Ureter (tissue), 1 donor: Measurements from ENCODE around the gene ALKBH7. TPM values are rescaled to one million over a fixed set of nuclear protein-coding genes. Genes with fewer than 3 reads are reported as not detected.
"Not testable (repeated sequence)": the region's sequence is repeated elsewhere in the genome, so short reads cannot be mapped to it uniquely, and the experiment has no call there.

Experiments used
- DNase-seq: peaks from one replicate; pipeline ENCODE4 v3.0.0-alpha.2; 2020; ENCODE audit warnings: low spot score
- total RNA-seq: library from RNA; stranded (reverse); gene quantifications from one replicate; pipeline ENCODE4 v1.2.4, GENCODE V29; 2023
- donor health status: DM: yes; HTN: yes; CAD: no.

ALKBH7 gene
- total RNA-seq = 60.7 TPM

- DNase-seq = peak; percentile 99
These were observed at the start of gene ALKBH7 for GRCh38 chr19:6372594-6373095. TSS of gene ALKBH7 (plus strand) at chr19:6372794. CDS start at chr19:6372821, 27 bp downstream.

- DNase-seq = no peak
These were observed 47.8 kb upstream of the ALKBH7 start for GRCh38 chr19:6324757-6325156.

GRCh38 chr19:6325614-6326013 lies 47.0 kb upstream of the ALKBH7 start:
- no peak for DNase-seq

- DNase-seq = no peak
These were observed 45.8 kb upstream of the ALKBH7 start for GRCh38 chr19:6326815-6327214.

- DNase-seq = peak; percentile 48
These were observed 39.2 kb upstream of the ALKBH7 start, which contains the start of gene ACER1 for GRCh38 chr19:6333439-6333838. TSS of gene ACER1 (minus strand) at chr19:6333612. CDS start at chr19:6333551, 61 bp downstream.

- no peak for DNase-seq
These were observed 37.9 kb upstream of the ALKBH7 start for GRCh38 chr19:6334490-6335285.

GRCh38 chr19:6340493-6341201 lies 31.9 kb upstream of the ALKBH7 start:
- no peak for DNase-seq

GRCh38 chr19:6343462-6343861 lies 29.1 kb upstream of the ALKBH7 start:
- no peak for DNase-seq

- not testable (repeated sequence) for DNase-seq
These were observed 23.3 kb upstream of the ALKBH7 start for GRCh38 chr19:6349271-6349670.

GRCh38 chr19:6350688-6351087 lies 21.9 kb upstream of the ALKBH7 start:
- no peak for DNase-seq

- no peak for DNase-seq
These were observed 20.0 kb upstream of the ALKBH7 start for GRCh38 chr19:6352381-6353165.

GRCh38 chr19:6354098-6354674 lies 18.4 kb upstream of the ALKBH7 start:
- DNase-seq = no peak

- not testable (repeated sequence) for DNase-seq
These were observed 17.1 kb upstream of the ALKBH7 start for GRCh38 chr19:6355321-6356040.

- no peak for DNase-seq
These were observed 15.4 kb upstream of the ALKBH7 start for GRCh38 chr19:6357174-6357573.

- DNase-seq = no peak
These were observed 14.6 kb upstream of the ALKBH7 start for GRCh38 chr19:6358003-6358402.

GRCh38 chr19:6359568-6360341 lies 12.8 kb upstream of the ALKBH7 start:
- DNase-seq = no peak

GRCh38 chr19:6360445-6360844 lies 12.1 kb upstream of the ALKBH7 start:
- not testable (repeated sequence) for DNase-seq

- DNase-seq = not testable (repeated sequence)
These were observed 11.8 kb upstream of the ALKBH7 start for GRCh38 chr19:6360857-6361216.

GRCh38 chr19:6362027-6362350 lies 10.6 kb upstream of the ALKBH7 start:
- DNase-seq = no peak

- DNase-seq = no peak
These were observed 10.2 kb upstream of the ALKBH7 start for GRCh38 chr19:6362351-6362801.
